ENCODE measurements around the gene TGM3. TPM values are rescaled to one million over a fixed set of nuclear protein-coding genes. Genes with fewer than 3 reads are reported as not detected.

Gene TGM3
- total and polyA plus RNA-seq, 2 donors, result not detected

DNA sequence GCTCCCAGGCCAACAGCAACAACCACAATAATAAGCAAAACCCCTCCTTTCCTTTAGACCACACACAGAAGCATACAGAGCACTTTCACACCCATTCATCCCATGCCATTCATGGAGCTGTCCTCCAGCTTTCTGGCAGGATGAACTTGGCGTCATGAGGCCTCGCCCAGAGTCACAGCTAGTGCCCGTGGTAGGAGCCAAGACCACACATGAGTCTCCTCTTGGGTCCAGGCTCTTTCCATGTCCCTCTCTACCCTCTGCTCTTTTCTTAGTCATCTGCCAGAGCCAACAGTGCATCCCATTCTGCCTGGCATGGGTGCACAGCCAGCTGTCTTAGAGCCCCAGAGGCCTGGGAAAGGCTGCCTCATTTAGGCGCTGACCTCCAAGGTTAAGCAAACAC lies 1.8 kb upstream of the TGM3 start:
- DNase-seq (ENCODE audit: extremely low spot score), result no peak
- WGBS, result 83% methylated on average over 4 of the region's 4 CpGs
- H3K4me1 ChIP-seq (ENCODE audit: insufficient read depth), result no peaks in the 10 kb centered on the region
- H3K36me3 ChIP-seq (ENCODE audit: insufficient read depth), result no peaks in the 10 kb centered on the region
- H3K4me3 ChIP-seq (ENCODE audit: low read depth, low read length), result no peak overlapping the region
- no peak overlapping the region for H3K27ac ChIP-seq (ENCODE audit: low read depth)

DNA sequence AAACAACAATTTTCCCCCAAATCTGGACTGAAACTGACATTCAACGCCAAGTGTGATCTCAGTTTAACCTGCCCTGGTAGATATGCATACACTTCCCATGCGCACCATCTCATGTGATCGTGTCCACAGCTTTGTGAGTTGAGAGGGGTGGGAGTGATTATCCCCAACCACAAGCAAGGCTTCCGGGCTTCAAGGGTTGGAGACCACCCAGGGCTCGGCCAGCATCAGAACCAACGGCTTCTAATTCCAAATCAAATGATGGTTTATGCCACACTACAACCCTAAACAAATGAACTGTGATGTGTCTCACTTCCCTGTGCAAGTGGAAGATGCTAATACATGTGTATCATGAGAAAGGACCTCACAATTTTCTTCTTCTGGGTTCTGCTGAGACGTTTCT lies 515 bp upstream of the TGM3 start:
- 72% methylated on average over 7 of the region's 7 CpGs for WGBS
- Histone ChIP-seq H3K4me1 (ENCODE audit: insufficient read depth) (no peaks in the 10 kb centered on the region), H3K4me3 (ENCODE audit: low read depth, low read length) (no peak overlapping the region), H3K36me3 (ENCODE audit: insufficient read depth) (no peaks in the 10 kb centered on the region), H3K27ac (ENCODE audit: low read depth) (no peak overlapping the region)
- no peak for DNase-seq (ENCODE audit: extremely low spot score)

DNA sequence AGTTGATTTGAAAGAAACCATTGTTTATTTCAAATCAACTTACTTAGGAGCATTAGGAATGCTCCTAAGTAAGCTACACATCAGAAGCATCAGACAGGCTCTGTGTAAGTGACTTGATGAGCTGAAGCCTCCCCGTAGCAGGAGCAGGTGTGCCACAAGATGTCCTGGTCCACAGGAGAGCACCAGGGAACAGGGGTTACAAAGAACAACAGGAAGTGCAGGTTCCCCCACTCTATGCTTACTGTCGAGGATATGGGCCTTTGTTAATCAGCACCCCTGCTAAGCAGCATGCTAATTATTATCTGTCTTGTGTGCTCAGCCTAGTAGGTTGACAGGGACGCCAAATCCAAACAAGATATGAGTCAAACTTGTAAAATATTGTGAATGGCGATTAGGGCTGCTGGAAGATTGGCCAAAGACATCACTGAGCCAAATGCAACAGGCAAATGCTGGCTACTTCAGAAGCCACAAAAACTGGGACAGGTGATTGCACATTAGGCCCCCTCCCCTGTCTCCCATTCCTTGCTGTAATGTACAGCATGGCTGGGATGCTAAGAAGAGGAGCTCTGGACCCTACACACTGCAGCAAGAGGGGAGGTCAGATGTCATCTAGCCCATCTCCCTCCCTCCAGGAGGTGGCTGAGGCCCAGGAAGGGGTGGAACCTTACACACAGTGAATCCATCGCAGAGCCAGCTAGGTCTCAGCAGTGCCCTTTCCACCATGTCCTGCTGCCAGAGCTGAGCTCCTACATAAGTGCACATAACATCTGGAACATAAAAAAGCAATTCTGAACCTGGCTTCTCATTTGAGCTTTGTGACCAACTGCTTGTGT lies 939 bp downstream of the TGM3 start:
- Histone ChIP-seq H3K4me3 (ENCODE audit: low read depth, low read length) (no peak overlapping the region), H3K4me1 (ENCODE audit: insufficient read depth) (no peaks in the 10 kb centered on the region), H3K36me3 (ENCODE audit: insufficient read depth) (no peaks in the 10 kb centered on the region), H3K27ac (ENCODE audit: low read depth) (no peak overlapping the region)
- no peak for DNase-seq (ENCODE audit: extremely low spot score)
- 43% methylated on average over 5 of the region's 5 CpGs for WGBS

DNA sequence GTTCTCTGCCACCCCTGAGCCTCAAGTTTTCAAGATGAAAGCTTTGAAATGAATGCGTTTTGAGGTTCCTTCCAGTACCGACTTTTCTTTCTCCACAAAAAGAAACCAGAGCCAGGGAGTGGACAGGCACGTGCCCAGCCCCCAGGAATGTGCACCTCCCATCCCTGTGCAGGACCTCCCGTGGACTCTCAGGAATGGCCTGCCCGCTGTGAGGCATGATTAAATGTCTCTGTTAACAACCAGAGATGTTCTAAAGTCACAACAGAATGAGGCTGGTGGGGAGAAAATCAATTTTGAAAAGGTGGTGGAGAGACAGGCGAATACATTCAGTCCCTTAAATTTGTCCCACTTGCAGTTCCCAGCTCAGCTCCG lies 1.5 kb downstream of the TGM3 start:
- 44% methylated on average over 7 of the region's 7 CpGs for WGBS

DNA sequence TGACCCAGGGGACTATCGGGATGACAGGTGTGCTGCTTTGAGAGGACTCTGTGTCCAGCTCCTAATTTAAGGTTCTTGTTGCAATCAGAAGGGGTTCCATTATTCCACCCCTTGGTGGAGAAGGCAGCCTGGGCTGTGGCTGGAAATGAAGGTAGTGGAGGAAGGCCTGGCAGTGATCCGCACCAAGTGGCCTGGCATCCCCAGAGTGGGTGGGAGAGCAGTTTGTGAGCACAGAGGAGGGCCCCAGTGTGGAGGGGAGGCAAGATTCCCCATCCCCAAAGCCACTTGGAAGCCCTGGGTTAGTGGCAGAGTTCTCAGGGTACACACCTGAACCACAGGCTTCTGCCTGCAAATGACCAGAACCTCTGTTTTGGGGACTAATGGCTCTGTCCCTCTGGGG lies 2.3 kb downstream of the TGM3 start:
- DNase-seq (ENCODE audit: extremely low spot score), result no peak
- H3K4me1 ChIP-seq (ENCODE audit: insufficient read depth), result no peaks in the 10 kb centered on the region
- no peak overlapping the region for H3K4me3 ChIP-seq (ENCODE audit: low read depth, low read length)
- H3K36me3 ChIP-seq (ENCODE audit: insufficient read depth), result no peaks in the 10 kb centered on the region
- H3K27ac ChIP-seq (ENCODE audit: low read depth), result no peak overlapping the region
- WGBS, result 90% methylated on average over 2 of the region's 2 CpGs

More for the DNA sequence above, 1.5 kb downstream of the TGM3 start:
- no peaks in the 10 kb centered on the region for H3K4me1 ChIP-seq (ENCODE audit: insufficient read depth)
- H3K4me3 ChIP-seq (ENCODE audit: low read depth, low read length), result no peak overlapping the region
- no peaks in the 10 kb centered on the region for H3K36me3 ChIP-seq (ENCODE audit: insufficient read depth)
- no peak for DNase-seq (ENCODE audit: extremely low spot score)
- H3K27ac ChIP-seq (ENCODE audit: low read depth), result no peak overlapping the region

DNA sequence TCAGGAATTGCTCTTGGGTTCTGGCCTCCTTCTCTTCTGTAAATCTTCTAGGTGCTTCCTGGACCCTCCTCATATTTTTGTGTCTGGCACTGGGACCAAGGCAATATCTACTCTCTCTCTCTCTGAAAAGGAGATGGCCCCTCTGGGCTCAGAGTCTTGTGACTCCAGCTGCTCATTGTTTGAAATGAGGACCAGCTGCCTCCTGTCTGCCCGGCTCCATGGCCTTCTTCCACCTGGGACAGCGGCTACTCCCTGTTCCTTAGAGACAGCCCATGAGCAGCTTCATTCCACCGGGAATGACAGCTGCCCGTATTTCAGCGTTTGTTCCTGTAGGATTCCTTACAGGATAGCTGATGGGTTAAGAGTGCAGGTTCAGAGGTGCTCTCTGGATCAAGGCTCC lies 2.9 kb downstream of the TGM3 start:
- Histone ChIP-seq H3K4me1 (ENCODE audit: insufficient read depth) (no peaks in the 10 kb centered on the region), H3K4me3 (ENCODE audit: low read depth, low read length) (no peak overlapping the region), H3K36me3 (ENCODE audit: insufficient read depth) (no peaks in the 10 kb centered on the region), H3K27ac (ENCODE audit: low read depth) (no peak overlapping the region)
- WGBS, result 72% methylated on average over 5 of the region's 5 CpGs
- no peak for DNase-seq (ENCODE audit: extremely low spot score)

DNA sequence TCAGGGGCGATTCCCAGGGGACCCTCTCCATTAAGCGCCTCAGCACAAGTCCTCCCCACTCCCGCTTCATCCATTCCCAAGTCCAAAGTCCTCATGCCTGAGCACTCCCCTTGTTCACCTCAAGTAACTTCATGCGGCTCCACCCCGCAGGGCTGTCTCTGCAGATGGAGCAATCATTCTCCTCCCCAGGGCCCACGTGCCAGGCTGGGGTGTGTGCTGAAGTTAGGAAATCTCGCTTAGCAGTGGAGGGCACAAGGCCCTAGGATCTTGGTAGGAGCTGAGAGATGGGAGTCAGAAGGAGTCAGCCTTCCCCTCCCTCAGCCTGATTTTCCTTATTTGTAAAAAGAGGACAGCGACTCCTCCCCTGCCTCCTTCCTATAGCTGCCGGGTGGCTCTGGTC lies 3.5 kb downstream of the TGM3 start:
- DNase-seq (ENCODE audit: extremely low spot score), result no peak
- Histone ChIP-seq H3K4me3 (ENCODE audit: low read depth, low read length) (no peak overlapping the region), H3K27ac (ENCODE audit: low read depth) (no peak overlapping the region), H3K4me1 (ENCODE audit: insufficient read depth) (no peaks in the 10 kb centered on the region), H3K36me3 (ENCODE audit: insufficient read depth) (no peaks in the 10 kb centered on the region)
- 62% methylated on average over 9 of the region's 9 CpGs for WGBS

DNA sequence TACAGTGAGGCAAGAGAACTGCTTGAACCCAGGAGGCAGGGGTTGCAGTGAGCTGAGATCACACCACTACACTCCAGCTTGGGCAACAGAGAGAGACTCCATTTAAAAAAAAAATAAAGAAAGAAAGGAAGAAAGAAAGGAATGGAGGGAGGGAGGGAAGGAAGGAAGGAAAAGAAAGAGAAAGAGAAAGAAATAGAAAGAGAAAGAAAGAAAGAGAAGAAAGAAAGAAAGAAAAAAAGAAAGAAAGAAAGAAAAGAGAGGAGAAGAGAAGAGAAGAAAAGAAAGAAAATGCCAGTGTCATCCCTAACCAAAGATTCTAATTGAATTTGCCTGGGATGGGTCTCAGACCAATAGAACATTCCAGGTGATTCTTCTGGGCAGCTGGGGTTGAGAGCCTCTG lies 4.2 kb downstream of the TGM3 start:
- no peak for DNase-seq (ENCODE audit: extremely low spot score)
- no peaks in the 10 kb centered on the region for H3K4me1 ChIP-seq (ENCODE audit: insufficient read depth)
- no peaks in the 10 kb centered on the region for H3K36me3 ChIP-seq (ENCODE audit: insufficient read depth)
- H3K4me3 ChIP-seq (ENCODE audit: low read depth, low read length), result no peak overlapping the region
- H3K27ac ChIP-seq (ENCODE audit: low read depth), result no peak overlapping the region

DNA sequence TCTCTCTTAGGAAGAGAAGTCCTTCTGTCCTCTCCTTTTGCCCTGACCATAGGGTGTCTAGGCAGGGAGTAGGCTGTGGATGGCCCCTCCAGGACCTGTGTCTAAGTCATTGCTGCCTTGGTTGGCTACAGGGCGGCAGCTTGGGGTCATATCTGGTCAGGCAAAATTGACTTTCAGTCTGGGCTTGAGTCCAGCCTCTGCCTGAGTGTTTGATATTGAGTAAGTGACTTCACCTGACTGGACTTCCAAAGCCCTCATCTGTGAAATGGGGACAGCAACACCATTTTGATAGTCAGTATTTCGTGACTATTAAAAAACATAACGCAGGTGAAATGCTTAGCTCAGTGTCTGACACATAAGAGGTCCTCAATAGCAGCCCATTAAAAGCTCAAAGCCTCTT lies 4.6 kb downstream of the TGM3 start:
- Histone ChIP-seq H3K4me1 (ENCODE audit: insufficient read depth) (no peaks in the 10 kb centered on the region), H3K36me3 (ENCODE audit: insufficient read depth) (no peaks in the 10 kb centered on the region), H3K4me3 (ENCODE audit: low read depth, low read length) (no peak overlapping the region), H3K27ac (ENCODE audit: low read depth) (no peak overlapping the region)
- WGBS, result 80% methylated on average over 3 of the region's 3 CpGs
- no peak for DNase-seq (ENCODE audit: extremely low spot score)

DNA sequence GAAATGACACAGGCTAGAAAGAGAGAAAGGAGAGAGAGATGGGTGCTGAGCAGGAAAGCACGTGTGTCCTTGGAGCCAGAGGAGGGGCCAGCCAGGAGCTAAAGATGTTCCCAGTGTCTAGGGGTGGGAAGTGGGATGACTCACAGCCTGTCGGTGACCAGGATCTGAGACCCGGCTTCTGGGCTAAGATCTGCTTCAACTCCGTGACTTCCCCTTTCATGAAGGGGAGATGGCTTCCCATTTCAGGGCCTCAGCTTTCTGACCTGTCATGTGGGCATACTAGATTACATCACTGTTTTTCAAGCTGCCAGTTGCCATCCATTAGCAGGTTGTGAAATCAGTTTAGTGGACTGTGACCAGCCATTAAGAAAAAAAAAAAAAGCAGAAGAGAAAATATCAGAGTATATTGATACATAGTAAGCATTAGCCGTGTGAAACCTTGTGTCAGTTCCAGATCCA lies 5.4 kb downstream of the TGM3 start:
- Histone ChIP-seq H3K4me3 (ENCODE audit: low read depth, low read length) (no peak overlapping the region), H3K4me1 (ENCODE audit: insufficient read depth) (no peaks in the 10 kb centered on the region), H3K27ac (ENCODE audit: low read depth) (no peak overlapping the region), H3K36me3 (ENCODE audit: insufficient read depth) (no peaks in the 10 kb centered on the region)
- no peak for DNase-seq (ENCODE audit: extremely low spot score)
- 42% methylated on average over 5 of the region's 5 CpGs for WGBS

DNA sequence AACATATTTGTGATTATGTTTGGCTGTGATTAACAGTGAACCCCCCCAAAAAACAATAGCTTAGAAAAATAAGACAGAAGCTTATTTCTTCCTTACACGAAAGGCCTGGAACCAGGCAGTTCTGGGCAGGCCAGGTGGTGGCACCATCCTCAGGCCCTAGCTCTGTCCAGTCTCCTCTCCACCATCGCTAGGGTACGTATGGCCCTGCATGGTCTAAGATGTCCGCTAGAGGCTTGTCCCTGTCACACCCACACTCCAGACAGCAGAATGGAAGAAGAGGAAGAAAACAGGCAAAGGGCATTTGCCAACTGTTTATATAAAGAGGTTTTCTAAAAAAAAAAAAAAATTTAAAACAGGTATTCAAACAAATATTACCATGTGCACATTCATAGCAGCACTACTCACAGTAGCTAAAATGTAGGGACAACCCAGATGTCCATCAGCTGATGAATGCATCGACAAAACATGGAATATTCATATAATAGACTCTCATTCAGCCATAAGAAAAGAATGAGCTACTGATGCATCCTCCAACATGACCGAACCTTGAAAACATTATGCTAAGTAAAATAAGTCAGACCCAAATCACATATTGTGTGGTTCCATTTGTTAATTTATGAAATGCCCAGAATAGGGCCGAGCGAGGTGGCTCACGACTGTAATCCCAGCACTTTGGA lies 6.7 kb downstream of the TGM3 start:
- DNase-seq (ENCODE audit: extremely low spot score), result no peak
- Histone ChIP-seq H3K4me3 (ENCODE audit: low read depth, low read length) (no peak overlapping the region), H3K36me3 (ENCODE audit: insufficient read depth) (no peaks in the 10 kb centered on the region), H3K27ac (ENCODE audit: low read depth) (no peak overlapping the region), H3K4me1 (ENCODE audit: insufficient read depth) (no peaks in the 10 kb centered on the region)
- WGBS, result 66% methylated on average over 9 of the region's 9 CpGs

DNA sequence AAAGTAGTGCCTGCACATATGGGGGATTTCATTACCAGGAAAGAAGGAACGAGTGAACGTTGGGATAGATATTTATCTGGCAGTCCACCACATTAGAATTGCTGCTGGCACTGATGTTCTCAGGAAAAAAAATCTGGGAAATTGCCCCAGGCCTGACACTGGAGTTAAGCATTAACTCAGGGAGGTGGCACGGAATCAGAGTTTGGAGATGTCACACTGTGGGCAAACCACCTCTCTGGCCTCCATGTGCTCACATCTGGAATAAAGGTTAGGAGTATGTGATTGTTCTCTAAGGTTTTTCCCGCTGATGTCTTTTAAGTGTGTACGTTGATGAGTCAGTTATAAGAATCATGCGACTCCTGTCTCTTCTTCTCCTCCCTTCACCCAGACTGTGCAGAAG lies 7.9 kb downstream of the TGM3 start:
- Histone ChIP-seq H3K4me1 (ENCODE audit: insufficient read depth) (no peaks in the 10 kb centered on the region), H3K36me3 (ENCODE audit: insufficient read depth) (no peaks in the 10 kb centered on the region), H3K27ac (ENCODE audit: low read depth) (no peak overlapping the region), H3K4me3 (ENCODE audit: low read depth, low read length) (no peak overlapping the region)
- WGBS, result 46% methylated on average over 6 of the region's 6 CpGs
- no peak for DNase-seq (ENCODE audit: extremely low spot score)

DNA sequence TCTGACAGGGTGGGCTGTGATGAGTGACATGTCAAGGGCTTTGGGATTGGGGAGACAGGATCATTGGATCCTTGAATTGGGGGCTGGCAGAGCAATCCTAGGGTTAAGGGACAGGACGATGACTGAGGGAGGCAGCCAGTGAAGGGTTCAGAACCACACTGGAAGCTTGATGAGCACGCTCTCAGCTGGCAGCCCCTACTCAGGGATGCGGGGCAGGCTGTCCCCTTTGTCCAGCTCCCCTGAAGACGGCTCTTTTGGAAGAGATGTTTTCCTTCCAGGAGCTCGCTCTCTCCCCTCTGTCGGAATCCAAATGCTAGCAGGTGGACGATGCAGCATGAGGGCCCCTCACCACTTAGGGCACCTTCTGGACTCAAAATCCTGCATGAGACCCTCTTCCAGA lies 8.4 kb downstream of the TGM3 start:
- Histone ChIP-seq H3K27ac (ENCODE audit: low read depth) (no peak overlapping the region), H3K36me3 (ENCODE audit: insufficient read depth) (no peaks in the 10 kb centered on the region), H3K4me3 (ENCODE audit: low read depth, low read length) (no peak overlapping the region), H3K4me1 (ENCODE audit: insufficient read depth) (no peaks in the 10 kb centered on the region)
- no peak for DNase-seq (ENCODE audit: extremely low spot score)
- 65% methylated on average over 7 of the region's 7 CpGs for WGBS

DNA sequence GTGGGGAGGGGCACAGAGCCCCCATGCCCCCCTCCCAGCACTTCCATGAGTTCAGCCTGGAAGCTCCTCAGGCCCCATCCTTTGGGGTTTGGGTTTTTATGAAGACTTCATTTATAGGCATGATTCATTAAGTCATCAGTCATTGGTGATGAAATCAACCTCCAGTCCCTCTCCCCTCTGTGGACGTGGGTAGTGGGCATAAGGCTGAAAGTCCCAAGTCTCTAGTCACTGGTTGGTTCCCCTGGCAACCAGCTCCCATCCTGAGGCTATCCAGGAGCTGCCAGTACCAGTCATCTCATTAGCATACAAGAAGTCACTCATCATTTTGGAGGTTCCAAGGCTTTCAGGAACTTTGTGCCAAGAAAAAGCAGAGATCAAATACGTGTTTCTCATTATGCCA lies 9.2 kb downstream of the TGM3 start:
- Histone ChIP-seq H3K4me1 (ENCODE audit: insufficient read depth) (no peaks in the 10 kb centered on the region), H3K4me3 (ENCODE audit: low read depth, low read length) (no peak overlapping the region), H3K27ac (ENCODE audit: low read depth) (no peak overlapping the region), H3K36me3 (ENCODE audit: insufficient read depth) (no peaks in the 10 kb centered on the region)
- 20% methylated on average over 2 of the region's 2 CpGs for WGBS
- no peak for DNase-seq (ENCODE audit: extremely low spot score)
